AML-193 (cell line): ENCODE measurements around the gene TIMP2.
"Not testable (repeated sequence)": the region's sequence is repeated elsewhere in the genome, so short reads cannot be mapped to it uniquely, and the experiment has no call there.

Experiments used
- DNase-seq, 2 experiments: peaks; one replicate each; lab custom pipeline; 2025; lab: John Stamatoyannopoulos, UW

TIMP2 gene

GRCh38 chr17:78868391-78868790, 56.8 kb downstream of the TIMP2 start:
- DNase-seq: no peak

DNA sequence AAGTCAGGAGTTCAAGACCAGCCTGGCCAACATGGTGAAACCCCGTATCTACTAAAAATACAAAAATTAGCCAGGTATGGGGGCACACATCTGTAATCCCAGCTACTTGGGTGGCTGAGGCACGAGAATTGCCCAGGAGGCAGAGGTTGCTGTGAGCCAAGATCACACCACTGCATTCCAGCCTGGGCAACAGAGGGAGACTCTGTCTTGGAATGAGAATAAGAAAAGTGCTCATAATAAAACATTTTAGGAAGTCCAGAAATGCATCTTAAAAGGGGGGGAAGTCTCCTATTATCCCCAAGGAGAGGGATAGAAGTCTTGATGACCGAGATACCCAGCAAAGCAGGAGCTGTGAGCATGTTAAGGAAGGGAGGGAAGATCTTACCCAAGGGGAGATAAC, 58.1 kb downstream of the TIMP2 start:
- DNase-seq: not testable (repeated sequence)

GRCh38 chr17:78865682-78866390, 59.4 kb downstream of the TIMP2 start:
- peak; percentile 58 to 71 for DNase-seq

GRCh38 chr17:78864117-78864516, 61.1 kb downstream of the TIMP2 start:
- no peak for DNase-seq

- DNase-seq: peak; percentile 31 to 39
Measured at GRCh38 chr17:78862073-78863023, 62.8 kb downstream of the TIMP2 start.

- no peak for DNase-seq
Measured at GRCh38 chr17:78861229-78861628, 64.0 kb downstream of the TIMP2 start.

DNA sequence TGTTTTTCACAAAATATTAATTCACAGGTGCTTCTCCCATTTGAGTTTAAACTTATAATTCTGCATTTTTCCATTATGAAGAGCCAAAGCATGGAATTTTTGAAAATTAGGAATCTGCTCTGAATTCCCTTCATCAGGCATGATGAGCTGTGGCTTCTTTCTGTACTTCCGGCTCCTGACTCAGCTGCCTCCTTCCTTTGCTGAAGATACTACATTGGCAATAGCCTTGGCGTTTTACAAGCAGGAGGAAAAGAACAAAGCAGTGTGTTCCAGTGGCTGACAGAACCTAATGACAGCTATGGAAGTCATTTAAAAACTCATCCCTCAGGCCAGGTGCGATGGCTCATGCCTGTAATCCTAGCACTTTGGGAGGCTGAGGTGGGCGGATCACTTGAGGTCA, 66.1 kb downstream of the TIMP2 start:
- no peak for DNase-seq

DNA sequence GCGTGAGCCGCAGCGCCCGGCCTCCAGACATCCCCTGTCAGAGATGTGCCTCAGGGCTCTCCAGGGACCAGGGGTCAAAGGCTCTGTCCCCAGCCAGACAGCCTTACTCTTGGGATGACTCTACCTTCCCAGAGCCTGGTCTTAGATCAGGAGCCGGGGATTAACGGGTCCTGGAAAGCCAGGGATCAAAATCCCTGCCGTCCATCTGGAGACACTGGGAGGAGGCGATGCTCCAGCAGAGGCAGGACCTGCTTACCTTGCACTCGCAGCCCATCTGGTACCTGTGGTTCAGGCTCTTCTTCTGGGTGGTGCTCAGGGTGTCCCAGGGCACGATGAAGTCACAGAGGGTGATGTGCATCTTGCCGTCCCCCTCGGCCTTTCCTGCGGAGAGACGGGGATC, 67.9 kb downstream of the TIMP2 start:
- DNase-seq: no peak

DNA sequence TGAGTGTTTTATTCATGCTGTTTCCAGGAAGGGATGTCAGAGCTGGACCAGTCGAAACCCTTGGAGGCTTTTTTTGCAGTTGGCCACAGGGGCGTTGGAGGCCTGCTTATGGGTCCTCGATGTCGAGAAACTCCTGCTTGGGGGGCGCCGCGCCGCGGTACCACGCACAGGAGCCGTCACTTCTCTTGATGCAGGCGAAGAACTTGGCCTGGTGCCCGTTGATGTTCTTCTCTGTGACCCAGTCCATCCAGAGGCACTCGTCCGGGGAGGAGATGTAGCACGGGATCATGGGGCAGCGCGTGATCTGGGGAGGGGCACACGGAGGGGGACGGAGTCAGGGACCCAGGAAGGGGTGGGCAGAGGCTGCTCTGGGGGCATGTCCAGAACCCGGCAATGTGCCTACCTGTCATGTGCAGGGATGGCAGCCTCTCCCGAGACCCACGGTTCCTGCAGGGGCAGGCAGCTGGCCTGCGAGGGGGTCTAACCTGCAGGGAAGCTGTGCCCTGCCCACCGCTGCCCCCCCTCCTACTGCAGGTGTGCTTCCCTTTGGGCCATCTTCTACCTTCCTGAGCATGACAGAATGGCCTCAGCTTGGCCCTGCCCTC, 69.5 kb downstream of the TIMP2 start:
- DNase-seq: no peak

- DNase-seq: no peak
Measured at GRCh38 chr17:78854508-78854907, 70.7 kb downstream of the TIMP2 start.

DNA sequence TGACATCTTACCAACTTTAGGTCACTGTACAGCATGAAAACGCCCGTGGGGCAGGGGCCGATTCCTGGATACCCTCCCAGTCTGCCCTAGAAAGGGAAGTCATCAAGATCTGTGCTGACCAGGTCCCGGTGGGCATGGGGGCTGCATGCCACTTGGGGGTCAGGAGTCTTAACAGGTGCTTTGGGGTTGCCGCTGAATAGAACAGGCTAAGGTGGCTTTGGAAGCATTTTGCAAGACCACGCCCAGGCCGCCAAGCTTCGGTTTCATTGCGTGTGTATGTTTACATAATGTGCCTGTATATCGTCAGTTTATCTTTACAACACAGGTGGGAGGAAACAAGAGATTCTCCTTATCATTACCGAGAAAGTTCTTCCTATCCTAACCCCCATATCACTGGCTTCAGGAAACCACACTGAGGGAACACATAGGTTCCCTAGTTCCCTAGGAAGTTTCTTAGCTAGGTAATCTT, 71.2 kb downstream of the TIMP2 start:
- DNase-seq: no peak

GRCh38 chr17:78852709-78853121, 72.5 kb downstream of the TIMP2 start:
- DNase-seq: no peak

DNA sequence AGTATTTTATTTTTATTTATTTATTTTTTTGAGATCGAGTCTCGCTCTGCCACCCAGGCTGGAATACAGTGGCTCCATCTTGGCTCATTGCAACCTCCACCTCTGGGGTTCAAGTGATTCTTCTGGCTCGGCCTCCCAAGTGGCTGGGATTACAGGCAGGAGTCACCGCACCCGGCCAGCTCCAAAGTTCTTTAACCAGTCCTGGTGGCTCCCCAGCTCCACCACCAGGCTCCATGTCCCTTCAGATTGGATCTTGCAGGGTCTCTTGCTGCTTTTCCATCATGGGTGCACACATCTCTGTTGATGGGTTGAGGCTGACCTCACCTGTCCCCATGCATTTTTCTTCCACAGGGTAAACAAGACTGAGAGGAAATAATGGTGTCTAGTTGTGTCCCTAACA, 76.2 kb downstream of the TIMP2 start:
- no peak for DNase-seq

- DNase-seq: no peak
Measured at GRCh38 chr17:78847052-78847451, 78.1 kb downstream of the TIMP2 start.

DNA sequence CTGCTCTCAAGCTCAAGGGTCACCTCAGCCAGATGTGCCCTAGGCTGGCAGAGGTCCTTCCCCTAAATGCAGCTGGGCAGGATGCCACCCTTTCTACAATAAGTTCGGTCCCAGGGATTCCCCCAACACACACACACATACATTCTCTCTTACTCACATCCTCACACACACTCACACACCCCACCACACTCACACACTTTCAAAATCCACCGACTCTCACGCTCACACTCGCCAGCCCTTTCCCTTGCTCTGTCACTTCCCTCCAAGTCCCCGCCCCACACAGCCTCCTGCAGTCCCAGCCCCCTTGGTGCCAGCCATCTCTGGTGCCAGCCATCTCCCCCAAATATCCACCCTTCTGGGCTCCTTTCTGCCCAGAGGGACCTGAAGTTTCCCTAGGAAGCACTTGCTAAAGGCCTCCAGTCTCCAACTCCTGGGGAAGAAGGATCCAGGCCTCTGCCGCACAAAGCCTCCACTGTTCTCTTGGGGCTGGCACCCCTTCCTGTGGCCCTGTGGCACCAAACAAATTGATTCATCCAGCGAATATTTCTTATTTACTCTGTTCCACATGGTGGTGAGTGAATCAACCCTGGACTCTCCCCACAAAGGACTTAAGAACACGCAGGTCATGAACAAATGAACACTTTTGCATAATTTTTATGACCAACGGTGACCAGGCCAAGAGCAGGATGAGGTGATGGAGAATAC, 80.7 kb downstream of the TIMP2 start:
- no peak for DNase-seq

- DNase-seq: peak; percentile 48 to 80
Measured at GRCh38 chr17:78842881-78843565, 82.2 kb downstream of the TIMP2 start.

DNA sequence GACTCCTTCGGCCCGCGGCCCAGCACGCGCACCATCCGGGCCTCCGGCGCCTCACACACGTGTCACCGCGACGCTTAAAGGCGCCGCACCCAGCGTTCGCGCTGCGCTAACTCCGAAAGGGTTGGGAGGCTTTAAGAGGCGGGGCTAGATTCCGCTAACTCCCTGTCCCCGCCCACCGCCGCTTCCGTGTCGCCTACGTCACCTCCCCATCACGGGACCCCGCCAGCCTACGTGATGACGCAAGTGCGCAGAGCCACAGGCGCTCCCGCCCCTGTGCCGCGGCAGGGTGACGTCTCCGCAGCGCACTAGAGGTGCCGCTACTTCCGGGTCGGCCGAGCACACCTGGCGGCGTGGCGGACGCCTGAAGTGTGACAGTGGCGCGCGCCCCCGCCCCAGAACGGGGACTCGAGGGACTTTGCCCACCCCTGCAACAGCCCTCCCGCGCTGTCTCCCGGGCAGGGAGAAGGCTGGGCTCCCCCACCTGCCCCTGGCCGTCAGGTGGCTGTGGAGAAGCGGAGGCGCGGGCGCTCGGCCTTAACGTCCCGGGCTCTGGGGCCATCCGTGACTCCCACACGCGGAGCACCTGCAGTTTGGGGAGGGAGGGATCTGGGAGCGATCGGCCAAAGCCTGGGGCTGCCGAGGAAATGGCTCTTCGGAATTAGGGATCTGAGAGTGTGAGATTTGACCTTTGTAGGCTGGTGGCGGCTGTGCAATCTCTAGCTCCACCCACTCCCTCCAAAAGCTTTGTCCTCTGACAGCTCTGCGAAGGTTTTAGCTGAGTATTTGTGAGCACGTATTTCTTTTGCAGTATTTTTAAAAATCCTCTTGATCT, 84.2 kb downstream of the TIMP2 start, which contains the start of gene USP36:
Gene USP36, minus strand, starts transcription at position 35 of the 832 bp plus-strand sequence. CDS start 4,451 bp downstream, outside the sequence.
- peak; percentile 98 to 99 for DNase-seq

DNA sequence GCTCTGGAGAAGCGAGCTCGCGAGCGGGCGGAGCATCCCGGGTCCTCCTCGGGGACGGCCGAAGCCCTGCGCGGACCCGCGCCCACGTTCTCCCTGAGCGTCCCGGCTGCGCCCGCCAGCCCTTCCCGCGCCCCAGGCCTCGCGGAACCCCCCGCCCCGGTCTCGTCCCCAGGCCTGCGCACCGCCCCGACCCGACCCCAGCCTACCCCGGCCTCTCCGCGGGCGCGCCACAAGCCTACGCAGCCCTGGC, 84.7 kb downstream of the TIMP2 start:
- no peak for DNase-seq

GRCh38 chr17:78839762-78840529, 85.2 kb downstream of the TIMP2 start:
- peak in 1 of 2 experiments; percentile 31 for DNase-seq
